NCI-H446 treated with DMSO at 0.1 percent for 48 hours (cell line): ENCODE results near the gene CD200R1L.

Source experiments
- DNase-seq: peaks from one replicate; lab custom pipeline; 2025; lab: John Stamatoyannopoulos, UW

Gene CD200R1L

DNA sequence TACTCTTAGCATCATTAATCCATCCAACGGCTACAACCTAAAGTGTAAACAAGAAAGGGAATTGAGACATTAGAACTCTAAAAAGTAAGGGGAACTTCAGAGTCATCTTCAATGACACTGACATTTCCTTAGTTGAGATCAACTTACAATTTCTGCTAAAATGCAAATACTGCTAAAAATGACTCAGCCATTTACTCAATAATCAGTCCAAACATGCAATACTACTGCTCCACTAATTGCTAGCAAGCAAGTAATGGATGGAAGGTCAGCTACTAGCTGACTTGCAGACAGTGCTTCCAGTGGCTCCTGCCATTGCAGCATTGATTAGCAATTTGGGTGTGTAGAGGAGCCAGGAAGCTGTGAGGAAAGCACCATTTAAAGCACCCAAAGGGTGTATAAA is 28.4 kb downstream of the CD200R1L start:
- no peak for DNase-seq

DNA sequence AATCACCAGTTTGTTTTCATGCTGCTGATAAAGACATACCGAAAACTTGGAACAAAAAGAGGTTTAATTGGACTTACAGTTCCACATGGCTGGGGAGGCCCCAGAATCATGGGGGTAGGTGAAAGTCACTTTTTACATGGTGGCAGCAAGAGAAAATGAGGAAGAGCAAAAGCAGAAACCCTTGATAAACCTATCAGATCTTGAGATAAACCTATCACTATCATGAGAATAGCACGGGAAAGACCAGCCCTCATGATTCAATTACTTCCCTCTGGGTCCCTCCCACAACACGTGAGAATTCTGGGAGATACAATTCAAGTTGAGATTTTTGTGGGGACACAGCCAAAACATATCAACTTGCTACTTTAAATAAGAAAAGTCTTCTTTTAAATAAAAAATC is 28.9 kb downstream of the CD200R1L start:
- no peak for DNase-seq

DNA sequence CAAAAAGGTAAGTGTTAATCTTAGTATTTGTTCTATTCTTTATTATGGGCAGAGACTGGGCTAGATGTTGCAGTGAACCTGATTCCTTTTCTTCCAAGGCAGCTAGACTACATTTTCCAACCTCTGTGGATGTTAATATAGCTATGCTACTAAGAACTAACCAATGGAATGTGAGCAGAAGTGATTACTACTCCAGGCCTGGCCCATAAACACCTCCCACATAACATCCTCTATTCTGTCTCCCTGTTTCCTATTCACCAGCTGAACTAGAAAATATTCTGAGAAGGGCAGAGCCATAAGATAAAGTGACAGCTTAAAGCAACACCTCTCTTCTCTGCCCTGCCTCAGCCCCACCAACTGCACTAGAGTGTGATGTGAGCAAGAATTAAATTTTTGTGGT is 29.4 kb downstream of the CD200R1L start:
- DNase-seq = no peak

DNA sequence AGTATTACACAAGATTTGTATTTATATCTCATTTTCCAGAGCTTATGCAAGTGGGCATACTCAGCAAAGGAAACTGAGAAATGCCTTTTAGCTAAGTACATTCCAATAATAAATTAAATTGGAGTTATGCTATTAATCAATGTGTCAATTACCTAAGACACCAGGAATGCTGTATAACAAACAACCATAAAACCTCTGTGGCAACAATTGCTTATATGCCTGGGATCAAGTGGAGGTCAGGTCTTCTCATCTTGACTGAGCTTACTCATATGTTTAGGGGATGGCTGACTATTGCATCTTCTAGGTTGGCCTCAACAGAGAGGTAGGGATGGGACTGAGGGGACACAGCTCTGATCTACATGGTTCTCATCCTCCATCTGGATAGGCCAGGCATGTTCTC is 30.7 kb downstream of the CD200R1L start:
- DNase-seq = no peak

DNA sequence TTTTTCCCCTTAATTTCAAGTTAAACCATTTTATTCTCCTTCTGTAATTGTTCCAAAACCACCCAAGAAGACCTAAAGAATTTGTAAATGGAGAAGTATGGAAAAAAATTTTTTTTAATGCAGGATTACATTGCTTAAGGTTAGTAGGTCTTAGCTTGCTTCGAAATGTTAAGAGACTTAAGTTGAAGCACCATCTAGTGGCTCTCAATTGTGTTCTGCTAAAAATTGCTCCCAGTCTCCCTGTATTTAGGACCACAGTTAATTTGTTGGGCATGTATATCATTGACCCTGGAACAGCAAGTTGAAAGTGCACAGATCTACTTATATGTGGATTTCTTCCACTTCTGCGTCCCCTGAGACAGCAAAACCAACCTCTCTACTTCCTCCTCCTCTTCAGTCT is 32.4 kb downstream of the CD200R1L start:
- DNase-seq = no peak

DNA sequence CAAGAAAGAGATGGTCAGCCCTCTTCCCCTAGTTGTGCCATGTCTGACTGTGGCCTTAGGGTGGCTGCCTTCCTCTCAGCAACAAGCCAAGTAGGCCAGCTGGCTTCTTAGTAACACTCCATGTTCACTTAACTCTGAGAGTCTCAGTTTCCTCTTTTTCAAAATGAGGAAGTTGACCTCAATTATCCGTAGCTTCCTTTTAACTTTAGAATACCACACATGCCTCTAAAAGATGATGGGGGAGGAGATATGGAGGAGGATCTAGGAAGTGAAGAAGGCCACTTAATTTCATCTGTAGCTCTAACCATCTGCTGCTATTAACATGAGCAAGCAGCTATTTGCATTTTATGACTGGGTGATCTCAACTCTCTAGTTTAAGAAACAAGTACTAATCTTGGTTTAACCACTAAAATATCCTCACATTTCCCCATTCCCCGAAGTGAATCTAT is 32.9 kb downstream of the CD200R1L start:
- no peak for DNase-seq

DNA sequence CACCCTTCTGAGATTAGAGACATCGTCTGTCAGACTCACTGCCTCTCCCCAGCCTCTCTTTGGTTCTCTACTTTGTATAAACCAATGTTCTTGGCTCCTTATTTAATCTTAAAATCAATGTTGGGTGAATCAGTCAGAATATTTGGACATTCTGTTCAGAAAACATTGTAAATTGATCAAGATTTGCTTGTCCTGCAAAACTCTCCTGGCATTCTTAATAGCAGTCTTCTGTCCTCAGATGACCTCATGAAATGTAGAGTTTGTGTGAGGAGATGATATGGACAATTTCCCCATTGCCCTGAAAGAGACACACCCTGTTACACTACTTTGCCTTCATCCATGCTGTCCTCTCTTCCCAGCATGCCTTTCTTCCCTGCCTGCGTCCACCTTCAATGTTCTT is 33.6 kb downstream of the CD200R1L start:
- no peak for DNase-seq

DNA sequence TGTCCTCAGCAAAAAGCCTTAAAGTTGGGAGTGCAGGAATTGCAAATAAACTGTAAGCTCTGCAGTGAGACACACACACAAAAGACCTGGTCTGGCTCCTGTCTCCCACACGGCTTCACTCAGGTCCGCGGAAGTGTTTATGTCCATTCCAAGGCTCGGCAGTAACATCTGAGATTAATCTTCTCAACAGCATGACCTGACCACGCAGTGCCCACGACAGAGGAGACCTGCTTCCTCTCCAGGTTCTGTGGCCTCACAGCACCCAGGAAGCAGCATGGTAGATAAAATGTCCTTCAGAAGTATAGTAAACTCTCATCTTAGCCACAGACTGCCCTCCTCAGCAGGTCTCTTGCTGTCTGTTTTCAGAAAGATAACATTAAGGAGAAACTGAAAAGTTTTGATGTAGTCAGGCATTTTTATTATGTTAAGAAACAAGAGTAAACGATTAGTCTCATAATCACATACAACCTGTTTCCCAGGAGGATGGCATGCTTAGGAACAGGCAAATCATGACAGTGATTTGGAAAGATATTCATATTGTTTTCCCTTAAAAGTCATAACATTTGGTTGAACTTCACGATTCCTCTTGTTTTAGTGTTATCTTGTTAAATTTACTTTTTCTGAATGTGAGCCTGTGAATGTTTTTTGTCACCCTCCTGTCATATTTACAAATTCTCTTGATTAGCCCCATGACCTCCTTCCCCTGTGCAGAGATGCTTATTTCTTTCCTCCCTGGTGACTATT is 34.6 kb downstream of the CD200R1L start:
- DNase-seq = no peak

DNA sequence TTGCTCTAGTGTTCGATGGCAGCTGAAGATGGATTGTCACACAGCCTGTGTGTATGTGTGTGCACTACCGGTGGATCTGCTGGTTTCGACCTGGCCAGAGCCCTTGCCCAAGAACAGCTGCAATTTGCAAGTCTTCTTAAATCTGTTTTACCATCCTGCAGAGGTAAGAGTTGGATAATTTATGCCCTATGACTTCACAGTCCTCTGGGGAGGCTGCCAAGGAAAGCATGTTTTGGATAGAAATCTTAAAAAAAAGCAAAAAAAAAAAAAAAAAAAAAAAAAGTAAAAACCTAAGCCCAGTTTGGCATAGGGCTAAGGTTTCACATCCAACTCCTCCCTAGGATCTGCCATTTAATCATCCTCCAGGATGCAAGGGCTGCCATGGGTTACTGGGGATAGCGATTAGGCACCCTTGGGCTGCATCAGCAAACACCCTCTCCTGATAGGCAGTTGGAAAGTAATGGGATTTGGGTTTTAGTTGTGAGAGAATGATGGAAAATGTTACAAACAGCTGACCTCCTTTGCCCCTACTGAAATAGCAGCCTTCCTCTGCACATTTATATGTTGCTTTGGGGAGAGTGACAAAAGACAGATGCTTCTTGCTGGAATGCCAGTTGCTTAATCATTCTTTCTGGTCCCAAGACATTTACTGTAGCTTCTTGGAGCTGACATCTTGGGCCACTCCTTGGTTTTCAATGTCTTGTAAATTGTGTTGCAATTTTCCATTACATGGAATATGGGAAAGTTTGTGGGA is 35.4 kb downstream of the CD200R1L start:
- no peak for DNase-seq

DNA sequence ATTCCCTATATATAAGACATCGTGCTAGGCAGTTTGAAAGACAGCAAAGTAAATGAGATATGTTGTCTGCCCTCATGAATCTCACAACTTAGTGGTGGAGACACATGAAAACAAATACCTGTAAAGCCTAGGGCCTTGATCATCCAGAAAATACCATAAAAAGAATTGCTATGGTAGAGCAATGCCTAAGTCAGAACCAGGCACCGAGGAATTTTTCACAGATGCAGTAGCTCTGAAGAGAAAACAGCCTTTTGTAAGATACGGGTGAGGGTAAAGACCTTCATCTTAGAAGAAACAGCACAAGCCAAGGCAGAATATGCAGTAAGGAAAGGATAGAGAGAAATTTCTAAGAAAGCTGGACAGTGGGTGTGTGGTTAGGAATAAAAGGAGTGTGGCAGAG is 36.1 kb downstream of the CD200R1L start:
- no peak for DNase-seq

DNA sequence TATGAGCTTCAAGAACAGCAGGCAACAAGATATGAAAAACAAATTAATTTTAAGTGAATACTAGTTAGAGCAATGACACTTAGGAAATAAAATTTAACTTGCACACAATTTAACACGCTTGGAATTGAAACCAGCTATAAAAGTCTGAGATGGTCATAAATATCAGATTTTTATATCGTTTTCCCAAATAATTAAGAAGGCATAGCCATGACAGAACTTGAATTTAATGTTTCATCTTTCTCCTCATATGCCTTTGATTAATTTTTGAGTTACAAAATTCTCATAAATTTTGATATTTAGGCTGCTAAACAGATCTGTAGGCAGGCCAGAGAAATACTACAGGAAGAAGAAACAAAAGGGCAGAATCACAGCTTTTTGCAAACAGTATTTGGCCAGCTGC is 38.5 kb downstream of the CD200R1L start:
- no peak for DNase-seq

DNA sequence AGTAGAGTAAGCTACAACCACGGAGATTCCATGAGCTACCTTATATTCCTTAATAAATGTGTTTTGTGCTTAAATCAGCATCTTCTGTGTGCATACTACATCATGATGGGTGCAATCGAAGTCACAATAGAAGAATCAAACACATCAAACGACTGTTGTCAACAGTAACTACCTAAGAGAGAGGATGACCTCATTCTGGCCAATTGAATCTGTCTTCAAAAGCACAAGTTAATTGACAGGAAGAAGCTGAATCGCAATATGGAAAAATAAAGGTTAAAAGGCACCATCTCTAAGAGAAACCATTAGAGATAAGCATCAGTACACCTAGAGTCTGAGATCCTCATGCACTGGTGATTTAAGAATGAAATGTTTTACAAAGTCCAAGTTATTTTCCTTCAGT is 39.0 kb downstream of the CD200R1L start:
- no peak for DNase-seq

DNA sequence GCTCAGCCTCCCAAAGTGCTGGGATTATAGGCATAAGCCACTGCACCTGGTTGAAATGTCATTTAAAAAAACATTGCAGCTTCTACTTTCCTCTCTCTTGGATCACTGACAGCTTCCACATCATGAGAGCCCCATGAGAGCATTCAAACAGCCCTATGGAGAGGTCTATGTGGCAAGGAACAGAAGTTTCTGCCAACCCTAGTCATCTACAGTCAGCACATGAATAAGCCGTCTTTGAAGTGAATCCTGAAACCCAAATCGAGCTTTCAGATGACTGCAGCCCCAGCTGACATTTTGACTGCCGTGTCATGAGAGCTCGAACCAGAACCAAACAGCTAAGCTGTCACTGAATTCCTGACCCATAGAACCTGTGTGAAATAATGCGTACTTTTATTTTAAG is 39.8 kb downstream of the CD200R1L start:
- no peak for DNase-seq

DNA sequence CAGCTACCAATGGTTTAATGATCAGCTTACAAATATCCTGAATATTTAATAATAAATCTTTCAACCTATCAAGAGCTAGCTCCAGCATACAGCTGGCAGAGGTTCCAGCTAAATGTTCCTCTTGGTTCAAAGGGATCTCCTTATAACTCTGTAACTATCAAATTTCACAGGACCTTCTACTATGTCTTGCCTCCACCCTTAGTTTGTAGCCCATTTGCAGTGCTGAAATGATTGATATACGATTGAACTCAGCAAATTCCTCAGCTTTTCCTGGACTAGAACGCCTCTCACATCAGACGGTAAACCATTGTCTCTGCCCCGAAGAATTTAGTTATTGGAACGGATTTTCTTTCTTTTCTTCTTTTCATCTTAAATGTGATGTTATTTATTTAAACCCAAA is 41.5 kb downstream of the CD200R1L start:
- DNase-seq = no peak

DNA sequence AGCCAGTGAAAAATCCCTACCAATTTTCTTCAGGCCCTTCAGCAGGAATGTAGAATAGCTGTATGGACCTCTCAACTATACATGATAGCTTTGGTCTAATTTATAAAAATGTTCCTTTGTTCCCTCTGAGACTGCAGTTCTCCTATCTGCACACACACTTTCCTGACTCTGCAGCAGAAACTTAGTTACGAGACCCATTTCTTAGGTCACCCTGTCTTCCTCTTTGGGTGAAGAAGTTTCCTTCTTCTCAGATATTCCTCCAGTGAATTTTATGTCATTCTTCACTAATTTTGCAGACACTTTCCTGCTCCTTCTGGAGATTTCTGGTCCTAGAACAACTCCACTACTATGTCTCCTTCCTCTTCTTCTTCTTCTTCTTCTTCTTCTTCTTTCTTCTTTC is 42.6 kb downstream of the CD200R1L start:
- no peak for DNase-seq

DNA sequence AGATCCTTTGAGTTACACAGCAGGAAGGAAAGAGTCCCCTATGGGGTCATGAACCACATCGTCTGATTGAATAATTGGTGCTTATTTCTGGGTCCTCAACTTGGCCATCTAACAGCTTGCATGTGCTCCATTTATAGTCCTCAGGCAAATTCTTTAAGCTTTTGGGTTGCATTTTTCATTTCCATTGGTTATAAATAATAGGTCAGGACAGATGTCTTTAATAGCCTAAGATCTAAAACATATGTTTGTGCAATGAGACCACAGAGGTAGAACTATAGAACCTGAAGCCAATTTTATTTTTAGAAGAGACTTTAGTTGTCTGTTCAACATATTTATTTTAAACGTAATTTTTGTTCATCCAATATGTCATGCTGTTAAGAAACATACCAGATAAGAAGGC is 43.2 kb downstream of the CD200R1L start:
- no peak for DNase-seq

DNA sequence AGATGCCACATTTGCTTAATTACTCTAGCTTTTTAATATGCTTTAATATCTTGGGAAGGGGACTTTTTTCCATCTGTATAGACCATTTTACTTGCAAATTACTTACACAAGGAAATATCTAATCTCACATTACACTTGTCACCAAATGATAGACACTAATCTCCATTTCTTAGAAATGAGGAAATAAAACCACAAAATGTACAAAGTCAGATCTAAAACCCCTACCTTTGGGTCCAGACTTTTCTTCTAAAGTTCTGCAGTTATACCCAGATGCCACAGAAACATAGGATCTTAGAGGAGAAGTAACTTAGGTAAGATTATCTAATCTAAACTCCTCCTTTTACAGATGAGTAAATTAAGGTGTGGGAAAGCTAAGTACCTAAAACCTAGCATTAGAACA is 44.3 kb downstream of the CD200R1L start:
- DNase-seq = no peak

DNA sequence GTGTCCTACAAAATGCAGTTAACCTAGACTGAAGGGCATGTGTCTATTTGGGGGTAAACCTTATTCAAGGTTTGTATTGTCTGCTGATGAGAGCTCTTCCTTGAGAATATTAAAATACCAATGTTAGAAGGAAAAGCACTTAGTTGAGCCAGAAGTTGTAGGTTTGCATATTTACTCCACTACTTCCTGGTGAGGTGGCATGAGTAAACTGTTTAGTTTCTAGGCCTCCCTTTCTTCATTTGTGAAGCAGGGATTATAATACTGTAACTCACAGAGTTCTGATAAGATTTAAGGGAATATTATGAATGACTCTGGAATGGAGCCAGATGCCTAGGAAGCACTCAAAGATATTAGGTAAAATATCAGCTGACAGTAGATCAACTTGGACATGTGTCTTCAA is 46.7 kb downstream of the CD200R1L start:
- no peak for DNase-seq

DNA sequence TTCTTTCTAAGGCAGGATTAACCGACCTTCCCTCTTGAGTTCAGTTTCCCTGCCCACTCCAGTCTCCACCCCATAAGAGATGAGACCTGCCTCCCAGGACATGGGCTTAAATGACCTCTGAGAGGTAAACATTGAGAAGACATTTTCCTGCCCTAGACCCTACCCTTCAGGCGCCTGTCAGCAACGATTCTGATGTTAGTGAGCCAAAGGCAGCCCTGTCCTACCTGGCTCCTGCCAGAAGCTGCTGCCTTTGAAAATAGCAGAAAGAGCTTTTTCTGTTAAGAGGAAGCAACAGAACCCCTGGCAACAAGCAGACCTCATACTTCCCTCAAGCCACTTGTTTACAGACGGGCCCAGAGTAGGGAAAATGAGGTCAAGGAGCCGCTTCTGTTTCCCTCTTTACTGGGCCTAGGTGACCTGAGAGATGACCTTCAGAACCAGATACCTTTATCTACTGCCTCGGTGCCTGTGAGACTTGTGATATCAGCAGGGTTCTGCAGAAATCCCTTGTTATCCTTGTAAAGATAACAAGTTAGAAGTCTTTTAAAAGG is 52.0 kb downstream of the CD200R1L start:
- DNase-seq = no peak

DNA sequence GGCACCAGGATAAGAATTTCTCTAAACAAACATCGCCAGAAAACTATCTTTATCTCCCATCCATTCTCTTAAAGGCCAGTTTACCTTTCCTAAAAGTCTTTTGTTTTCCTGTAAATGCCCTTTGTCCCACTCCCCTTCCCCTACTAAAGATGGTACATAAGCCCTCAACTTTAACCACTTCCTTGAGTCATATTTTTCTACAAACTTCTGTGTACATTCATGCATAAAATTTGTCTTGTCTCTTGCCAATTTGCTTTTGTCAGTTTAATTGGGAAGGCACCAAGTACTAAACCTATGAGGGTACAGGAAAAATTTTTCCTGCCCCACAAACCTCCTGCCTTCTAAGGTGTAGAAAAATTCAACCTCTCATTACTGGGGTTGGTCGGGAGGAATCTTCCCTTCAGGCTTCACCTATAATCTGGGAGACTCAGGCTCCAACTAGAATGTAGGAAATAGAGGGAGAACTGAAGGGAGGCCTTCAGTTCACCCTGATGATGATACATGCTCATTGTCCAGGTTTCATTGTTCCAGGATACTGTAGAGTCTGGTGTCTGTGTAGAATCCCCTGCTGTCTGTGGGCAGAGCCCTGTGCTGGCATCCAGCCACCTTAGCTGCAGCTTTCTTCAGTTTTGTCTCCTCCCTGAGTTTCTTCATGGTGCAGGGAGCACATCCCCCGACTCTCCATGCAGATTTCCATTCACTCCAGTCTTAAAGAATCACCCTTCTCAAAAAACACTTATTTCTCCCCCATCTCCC is 53.2 kb downstream of the CD200R1L start:
- no peak for DNase-seq

DNA sequence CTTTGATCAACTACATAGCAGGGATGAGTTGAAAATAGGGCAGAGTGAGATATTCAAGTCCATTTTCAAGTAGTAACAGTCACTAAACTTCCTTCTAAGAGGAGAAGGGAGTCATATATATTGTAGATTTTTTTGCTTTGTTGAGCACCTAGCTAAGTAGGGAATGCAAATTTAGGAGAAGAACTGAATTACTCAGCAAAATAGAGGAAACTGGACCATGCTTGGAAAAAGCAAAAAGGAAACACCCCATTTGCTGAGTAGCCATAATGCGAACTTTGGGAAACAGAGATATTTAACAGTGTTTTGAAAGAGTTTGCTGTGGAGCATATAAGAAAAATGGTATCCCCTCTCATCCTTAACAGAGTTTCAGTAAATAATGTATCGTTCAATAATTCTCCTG is 54.9 kb downstream of the CD200R1L start:
- no peak for DNase-seq

DNA sequence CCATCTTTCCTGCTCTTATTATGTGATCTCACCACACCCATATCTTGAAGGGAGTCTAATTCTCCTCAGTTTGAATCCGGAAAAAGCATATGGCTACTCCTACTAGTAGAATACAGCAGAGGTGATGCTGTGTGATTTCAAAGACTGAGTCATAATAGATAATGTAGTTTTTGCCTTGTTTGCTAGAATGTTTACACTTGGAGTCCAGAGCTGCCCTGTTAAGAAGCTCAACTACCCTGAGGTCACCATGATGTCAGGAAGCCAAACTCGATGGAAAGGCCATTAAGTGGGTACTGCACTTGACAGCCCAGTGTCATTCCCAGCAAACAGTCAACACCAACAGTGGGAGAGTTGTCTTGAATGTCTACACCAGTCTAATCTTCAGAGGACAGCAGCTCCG is 56.9 kb downstream of the CD200R1L start:
- no peak for DNase-seq
